DMS153 (cell line): Measurements from ENCODE around the gene UTS2R.

ENCODE experiments used
- DNase-seq: peaks from one replicate; lab custom pipeline; 2025; lab: John Stamatoyannopoulos, UW

Gene UTS2R

GRCh38 chr17:82389379-82389778, 17.8 kb downstream of the UTS2R start:
- no peak for DNase-seq

- DNase-seq, result no peak
Measured at GRCh38 chr17:82390015-82390859, 18.7 kb downstream of the UTS2R start.

- no peak for DNase-seq
Measured at GRCh38 chr17:82390860-82391435, 19.4 kb downstream of the UTS2R start.

GRCh38 chr17:82391496-82392066, 20.0 kb downstream of the UTS2R start:
- DNase-seq, result no peak

GRCh38 chr17:82392209-82392920, 20.8 kb downstream of the UTS2R start:
- no peak for DNase-seq

GRCh38 chr17:82392941-82393340, 21.4 kb downstream of the UTS2R start:
- DNase-seq, result no peak

GRCh38 chr17:82394278-82394677, 22.7 kb downstream of the UTS2R start:
- no peak for DNase-seq

GRCh38 chr17:82396601-82397435, 25.3 kb downstream of the UTS2R start:
- DNase-seq, result no peak

- no peak for DNase-seq
Measured at GRCh38 chr17:82397449-82398335, 26.1 kb downstream of the UTS2R start.

GRCh38 chr17:82399041-82399441, 27.5 kb downstream of the UTS2R start:
- DNase-seq, result no peak

- no peak for DNase-seq
Measured at GRCh38 chr17:82399601-82400101, 28.1 kb downstream of the UTS2R start.

GRCh38 chr17:82400206-82400605, 28.6 kb downstream of the UTS2R start:
- no peak for DNase-seq

GRCh38 chr17:82400830-82401229, 29.3 kb downstream of the UTS2R start:
- no peak for DNase-seq

- no peak for DNase-seq
Measured at GRCh38 chr17:82402865-82403264, 31.3 kb downstream of the UTS2R start.

GRCh38 chr17:82403662-82404660, 32.4 kb downstream of the UTS2R start:
- no peak for DNase-seq

- no peak for DNase-seq
Measured at GRCh38 chr17:82405051-82405450, 33.5 kb downstream of the UTS2R start.

- no peak for DNase-seq
Measured at GRCh38 chr17:82406131-82406671, 34.6 kb downstream of the UTS2R start.

- DNase-seq, result no peak
Measured at GRCh38 chr17:82407255-82407654, 35.7 kb downstream of the UTS2R start.
